ENCODE data around the gene HIGD1C.
"Not testable (repeated sequence)": the region's sequence is repeated elsewhere in the genome, so short reads cannot be mapped to it uniquely, and the experiment has no call there.

HIGD1C gene

DNA sequence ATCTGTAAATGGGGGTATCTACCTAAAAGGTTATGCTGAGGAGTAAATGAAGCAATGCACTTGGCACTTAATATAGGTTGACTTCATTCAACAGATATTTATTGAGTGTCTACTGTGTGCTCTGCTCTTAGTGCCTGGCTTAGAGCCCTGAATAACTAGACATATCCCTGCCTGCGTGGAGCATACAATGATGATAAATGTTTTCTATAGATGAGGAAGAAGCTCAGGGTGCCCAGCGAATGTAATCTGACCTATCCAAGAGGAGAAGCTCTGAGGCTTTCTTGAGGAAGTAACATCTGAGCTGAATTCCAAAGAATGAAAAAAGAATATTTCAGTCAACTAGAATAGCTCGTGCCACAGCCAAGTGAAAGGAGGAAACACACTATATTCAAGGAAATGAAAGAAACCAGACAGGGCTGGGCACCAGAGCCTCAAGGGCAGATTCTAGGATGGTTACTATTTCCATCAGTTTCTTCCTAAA is 17.9 kb upstream of the HIGD1C start:
- DNase-seq (ENCODE audit: low read depth), result no peak

GRCh38 chr12:50934981-50935807 is 17.1 kb upstream of the HIGD1C start:
- no peak for DNase-seq (ENCODE audit: low read depth)

DNA sequence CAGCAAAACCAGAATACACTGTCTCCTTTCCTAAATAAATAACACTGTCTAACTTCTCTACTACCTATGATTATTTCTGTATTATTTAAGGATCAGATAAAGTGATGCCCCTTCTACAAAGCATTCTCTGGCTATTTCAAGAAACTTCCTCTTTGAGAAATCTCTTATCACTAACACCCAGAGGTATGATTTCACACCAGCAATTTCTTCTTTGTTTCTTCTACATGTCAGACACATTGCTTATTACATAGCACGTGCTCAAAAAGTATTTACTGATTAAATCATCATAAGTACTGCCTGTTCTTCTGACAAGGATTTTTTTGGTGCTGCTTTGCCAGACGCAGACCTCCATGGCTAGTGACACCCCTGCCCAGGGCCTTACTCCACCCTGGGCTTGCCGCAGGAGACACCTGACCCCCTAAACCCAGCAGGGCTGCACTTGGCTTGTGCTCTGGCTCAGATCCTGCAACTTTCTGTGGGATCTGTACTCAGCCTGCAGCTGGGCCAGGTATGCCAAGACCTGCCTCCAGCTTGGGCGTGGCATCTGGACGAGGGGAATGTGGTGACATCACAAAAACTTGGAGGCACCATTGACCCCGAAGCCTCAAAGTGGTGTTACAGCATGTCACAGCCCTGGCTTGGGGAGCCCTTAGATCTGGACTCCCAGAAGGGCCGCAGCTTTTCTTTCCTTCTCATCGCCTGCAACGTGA is 15.4 kb upstream of the HIGD1C start:
- no peak for DNase-seq (ENCODE audit: low read depth)

- DNase-seq (ENCODE audit: low read depth), result no peak
Measured at GRCh38 chr12:50937653-50938052, 14.7 kb upstream of the HIGD1C start.

DNA sequence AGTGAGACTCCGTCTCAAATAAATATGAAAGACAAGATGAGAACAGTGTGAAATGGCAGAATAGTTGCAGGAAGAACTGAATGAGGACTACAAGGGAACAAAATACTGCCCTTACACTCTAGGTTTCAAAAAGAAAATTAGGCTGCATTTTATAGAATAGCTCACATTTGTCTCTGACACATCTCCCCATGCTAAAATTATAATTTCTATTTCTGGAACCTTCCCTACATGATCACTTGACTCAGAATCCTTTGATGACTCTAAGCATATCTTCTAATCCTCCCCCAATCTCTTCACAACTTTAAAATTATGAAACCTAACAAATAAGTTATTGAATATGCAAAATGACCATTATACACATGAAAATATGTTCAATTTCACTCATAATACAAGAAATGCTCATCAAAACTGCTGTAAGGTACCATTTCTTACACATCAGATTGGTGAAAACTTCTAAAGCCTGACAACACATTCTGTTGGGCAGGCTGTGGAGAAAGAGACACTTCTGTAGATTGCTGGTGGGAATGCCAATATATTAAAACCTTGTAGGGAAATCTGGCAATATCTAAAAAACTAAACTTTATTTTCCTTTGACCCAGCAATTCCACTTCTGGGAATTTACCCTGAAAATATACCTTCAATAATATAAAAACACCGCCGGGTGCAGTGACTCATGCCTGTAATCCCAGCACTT is 4.3 kb upstream of the HIGD1C start:
- DNase-seq (ENCODE audit: low read depth), result no peak

GRCh38 chr12:50948798-50949197 is 3.5 kb upstream of the HIGD1C start:
- DNase-seq (ENCODE audit: low read depth), result no peak

DNA sequence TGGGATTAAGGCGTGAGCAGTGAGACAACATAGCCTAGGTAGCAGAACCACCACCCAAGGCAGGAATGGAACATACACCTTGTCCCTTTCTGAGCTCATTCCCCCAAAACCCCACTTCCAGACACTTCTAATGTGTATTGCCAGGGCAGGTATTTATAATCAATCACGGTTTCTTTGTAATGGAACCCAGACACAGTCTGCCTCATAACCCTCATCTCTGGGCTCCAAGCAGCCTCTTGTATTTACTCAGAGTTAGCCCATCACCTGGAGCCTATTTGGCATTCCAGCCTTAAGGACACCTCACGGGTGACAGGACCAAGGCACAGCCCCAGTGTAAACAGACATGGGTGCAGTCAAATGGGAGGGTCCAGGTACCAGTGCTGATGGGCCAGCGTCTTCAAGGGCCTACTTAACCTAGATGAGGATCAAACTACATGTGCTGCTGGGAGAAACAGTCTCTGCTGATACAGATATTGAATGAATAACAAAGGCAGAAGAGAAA is 2.5 kb upstream of the HIGD1C start:
- no peak for DNase-seq (ENCODE audit: low read depth)

DNA sequence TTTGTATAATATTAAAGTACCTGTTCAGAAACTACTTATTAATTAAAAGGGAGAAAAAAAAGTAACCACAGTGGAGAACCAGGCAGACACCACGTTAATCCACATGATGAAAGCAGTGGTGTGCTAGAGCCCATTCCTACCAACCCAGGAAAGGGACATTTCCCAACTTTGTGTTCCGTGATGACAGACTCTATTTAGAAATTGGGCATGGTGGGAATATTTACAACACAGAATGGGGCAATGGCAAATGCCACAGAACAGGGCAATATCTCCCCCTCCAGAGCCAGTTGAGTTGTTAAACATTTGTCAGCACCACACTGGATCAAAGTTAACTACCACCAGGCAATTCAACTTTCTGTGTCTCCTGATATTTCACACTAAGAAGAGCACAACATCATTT is 1.2 kb upstream of the HIGD1C start:
- no peak for DNase-seq (ENCODE audit: low read depth)

DNA sequence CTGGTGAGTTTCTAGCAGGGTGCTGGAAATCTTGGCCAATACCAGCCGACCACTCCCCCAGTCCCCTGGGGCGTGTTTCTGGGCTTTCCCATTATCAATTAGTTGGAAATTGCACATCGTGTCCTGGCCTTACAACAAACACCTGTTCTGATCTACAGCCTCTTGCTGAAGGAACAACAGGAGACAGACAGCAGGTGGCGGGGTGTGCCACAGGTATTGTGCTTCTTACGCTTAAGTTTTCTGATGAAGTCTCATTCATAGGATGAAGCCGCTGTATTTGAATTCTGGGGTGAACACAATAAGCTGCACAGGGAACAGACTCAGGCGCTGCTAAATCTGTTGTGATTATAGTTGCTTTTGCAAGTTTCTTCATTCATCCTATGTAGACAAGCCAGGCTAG is 703 bp downstream of the HIGD1C start:
- DNase-seq (ENCODE audit: low read depth), result no peak

DNA sequence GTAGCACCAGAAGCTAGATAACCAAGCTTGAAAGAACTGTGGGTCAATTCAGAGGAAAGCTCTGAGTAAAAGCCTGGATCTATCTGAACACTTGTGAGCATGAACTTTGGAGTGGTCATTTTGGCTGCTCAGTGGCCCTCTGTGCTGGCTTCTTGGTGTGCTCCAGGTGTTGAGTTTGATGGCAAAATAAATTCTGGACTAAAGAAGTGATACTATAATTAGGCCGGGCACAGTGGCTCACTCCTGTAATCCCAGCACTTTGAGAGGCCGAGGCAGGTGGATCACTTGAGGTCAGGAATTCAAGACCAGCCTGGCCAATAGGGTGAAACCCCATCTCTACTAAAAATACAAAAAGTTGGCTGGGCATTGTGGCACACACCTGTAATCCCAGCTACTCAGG is 2.4 kb downstream of the HIGD1C start:
- DNase-seq (ENCODE audit: low read depth), result not testable (repeated sequence)

GRCh38 chr12:50955288-50955687 is 2.9 kb downstream of the HIGD1C start:
- no peak for DNase-seq (ENCODE audit: low read depth)

DNA sequence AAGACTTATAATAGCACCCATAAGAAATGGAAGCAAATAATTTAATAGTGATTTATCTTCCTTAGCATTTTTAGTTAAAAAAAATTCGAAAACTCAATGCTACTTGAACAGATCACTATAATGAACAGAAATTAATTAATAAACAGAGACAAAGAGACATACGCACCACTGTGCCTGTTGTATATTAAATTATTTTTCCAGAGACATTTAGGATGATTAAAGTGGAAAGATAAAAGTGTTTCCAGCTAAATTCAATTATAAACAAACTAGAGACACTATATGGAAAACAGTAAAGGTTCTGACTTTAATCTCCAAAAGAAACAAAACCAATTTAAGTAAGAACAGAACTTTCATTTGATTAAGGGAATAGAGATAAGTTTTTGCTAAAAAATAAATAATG is 3.4 kb downstream of the HIGD1C start:
- DNase-seq (ENCODE audit: low read depth), result no peak

- no peak for DNase-seq (ENCODE audit: low read depth)
Measured at GRCh38 chr12:50960130-50960529, 7.8 kb downstream of the HIGD1C start.

- no peak for DNase-seq (ENCODE audit: low read depth)
Measured at GRCh38 chr12:50961708-50962107, 9.4 kb downstream of the HIGD1C start.

DNA sequence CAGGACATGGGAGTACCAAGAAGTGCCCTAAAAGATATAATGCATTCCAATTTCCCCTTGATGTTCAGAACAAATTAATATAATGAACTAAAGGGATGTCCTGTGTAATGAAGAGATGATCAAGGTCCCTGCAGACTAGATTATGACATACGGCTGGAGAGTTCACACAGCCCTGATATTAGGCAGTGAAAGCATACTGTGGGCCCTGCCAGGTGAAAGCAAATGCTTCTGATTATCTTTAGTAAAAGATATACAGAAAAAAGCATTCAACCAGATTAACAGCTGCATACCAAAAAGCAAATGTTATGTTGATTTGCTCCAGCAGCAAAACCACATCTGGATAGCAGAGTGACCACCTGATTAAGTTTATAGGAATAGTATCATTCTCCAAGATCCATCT is 12.1 kb downstream of the HIGD1C start:
- DNase-seq (ENCODE audit: low read depth), result no peak

GRCh38 chr12:50971946-50972345 is 19.6 kb downstream of the HIGD1C start:
- no peak for DNase-seq (ENCODE audit: low read depth)

DNA sequence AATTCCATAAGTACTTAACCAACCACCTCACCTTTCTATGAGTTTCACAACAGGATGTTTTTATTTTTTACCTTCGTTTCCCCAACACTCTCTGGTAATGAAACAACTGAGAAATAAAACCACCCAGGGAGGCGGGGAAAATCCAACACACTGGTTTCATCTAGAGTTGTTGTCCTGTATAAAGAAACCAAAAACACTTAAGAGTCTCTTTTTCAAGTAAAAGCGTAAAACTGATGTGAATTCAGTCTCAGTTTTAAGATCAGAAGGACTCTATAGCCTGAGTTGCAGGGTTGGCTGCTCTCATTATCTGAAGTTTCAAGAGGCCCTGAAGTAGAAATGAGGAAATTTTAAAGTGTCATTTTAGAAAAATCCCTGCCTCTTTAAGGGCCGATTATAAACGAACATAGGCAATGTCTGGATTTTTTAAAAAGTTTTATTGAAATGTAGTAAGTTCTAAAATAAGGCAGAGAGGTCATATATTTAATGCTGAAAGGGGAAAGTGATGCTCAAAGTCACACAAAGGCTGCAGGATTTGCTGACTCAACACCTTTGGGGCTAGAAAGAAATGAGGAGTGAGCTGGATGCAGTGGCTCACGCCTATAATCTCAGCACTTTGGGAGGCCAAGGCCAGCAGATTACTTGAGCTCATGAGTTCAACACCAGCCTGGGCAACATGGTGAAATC is 27.2 kb downstream of the HIGD1C start:
- no peak for DNase-seq (ENCODE audit: low read depth)

DNA sequence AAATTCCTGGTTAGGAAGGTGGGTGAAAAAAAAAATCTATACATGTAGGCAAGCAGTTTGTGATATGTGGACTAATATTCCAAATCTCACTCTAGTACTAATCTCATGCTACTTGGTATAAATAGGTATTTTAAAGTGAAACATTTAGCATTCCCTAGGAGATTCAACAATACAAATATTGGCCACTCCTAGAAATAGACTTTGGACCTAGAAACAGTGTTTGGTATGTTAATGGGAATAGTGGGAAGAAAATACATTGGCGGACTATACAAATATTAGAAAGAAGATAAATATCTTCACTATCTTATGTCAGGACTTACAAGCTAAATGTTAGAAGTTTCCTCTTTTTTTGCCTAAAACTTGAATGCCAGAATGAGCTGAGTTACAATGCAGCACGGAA is 28.2 kb downstream of the HIGD1C start:
- DNase-seq (ENCODE audit: low read depth), result no peak

- no peak for DNase-seq (ENCODE audit: low read depth)
Measured at GRCh38 chr12:50981319-50982239, 29.2 kb downstream of the HIGD1C start.

DNA sequence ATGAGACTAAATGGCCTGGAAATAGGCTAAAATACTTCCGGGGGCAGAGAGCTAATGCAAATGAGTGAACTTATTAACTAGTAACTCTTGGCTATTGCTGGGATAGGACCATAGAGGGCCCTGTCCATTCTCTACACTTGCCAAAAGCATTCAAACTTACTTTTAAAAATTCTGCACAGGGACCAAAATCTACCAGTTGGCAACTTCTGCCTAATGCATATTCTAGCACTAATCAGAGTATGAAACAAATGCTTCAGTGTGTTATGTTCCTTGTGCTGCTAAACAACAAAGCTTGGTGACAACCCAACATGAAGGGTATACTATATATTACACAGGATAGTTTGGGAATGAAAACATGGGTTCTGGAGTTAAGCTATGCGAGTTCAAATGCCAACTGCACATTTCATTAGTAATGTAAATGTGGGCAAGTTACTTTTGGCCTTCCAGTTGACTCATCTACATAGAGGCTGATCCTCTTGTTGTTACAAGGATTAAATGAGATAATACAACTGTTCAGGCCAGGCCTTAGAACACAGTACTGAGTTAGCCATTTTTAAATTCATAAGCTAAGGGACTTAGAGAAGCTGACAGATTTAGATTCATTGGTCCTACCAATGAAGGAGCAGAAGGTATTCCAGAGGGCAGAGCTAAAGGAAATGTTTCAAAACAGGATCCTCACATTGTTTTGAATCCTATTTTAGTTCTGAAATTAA is 32.4 kb downstream of the HIGD1C start:
- no peak for DNase-seq (ENCODE audit: low read depth)

Measured in activated T-helper 1 cell treated with Interleukin-2 at 50 U/mL for 16 hours (primary cell).